A673 (cell line): ENCODE results near the gene TBL2.

Source experiments
- EZH2 ChIP-seq: fragments of 200-600 bp; sonication (generic); IDR thresholded peaks from 2 replicates; pipeline ENCODE4 v1.6.1; 2017; ENCODE audit warnings: borderline replicate concordance, low read depth, mild to moderate bottlenecking, mixed read lengths, antibody characterized with exemption, low read length; ENCODE audit not compliant: poor library complexity, severe bottlenecking
- TF ChIP-seq, protein P1 (sequence below): fragments of 300-800, 200-600 bp; sonication (generic); conservative IDR thresholded peaks from 2 replicates; pipeline ENCODE4 v1.5.1; 2017; ENCODE audit warnings: low read depth, mild to moderate bottlenecking, antibody characterized with exemption, low read length, moderate library complexity, mixed read lengths

DNA sequence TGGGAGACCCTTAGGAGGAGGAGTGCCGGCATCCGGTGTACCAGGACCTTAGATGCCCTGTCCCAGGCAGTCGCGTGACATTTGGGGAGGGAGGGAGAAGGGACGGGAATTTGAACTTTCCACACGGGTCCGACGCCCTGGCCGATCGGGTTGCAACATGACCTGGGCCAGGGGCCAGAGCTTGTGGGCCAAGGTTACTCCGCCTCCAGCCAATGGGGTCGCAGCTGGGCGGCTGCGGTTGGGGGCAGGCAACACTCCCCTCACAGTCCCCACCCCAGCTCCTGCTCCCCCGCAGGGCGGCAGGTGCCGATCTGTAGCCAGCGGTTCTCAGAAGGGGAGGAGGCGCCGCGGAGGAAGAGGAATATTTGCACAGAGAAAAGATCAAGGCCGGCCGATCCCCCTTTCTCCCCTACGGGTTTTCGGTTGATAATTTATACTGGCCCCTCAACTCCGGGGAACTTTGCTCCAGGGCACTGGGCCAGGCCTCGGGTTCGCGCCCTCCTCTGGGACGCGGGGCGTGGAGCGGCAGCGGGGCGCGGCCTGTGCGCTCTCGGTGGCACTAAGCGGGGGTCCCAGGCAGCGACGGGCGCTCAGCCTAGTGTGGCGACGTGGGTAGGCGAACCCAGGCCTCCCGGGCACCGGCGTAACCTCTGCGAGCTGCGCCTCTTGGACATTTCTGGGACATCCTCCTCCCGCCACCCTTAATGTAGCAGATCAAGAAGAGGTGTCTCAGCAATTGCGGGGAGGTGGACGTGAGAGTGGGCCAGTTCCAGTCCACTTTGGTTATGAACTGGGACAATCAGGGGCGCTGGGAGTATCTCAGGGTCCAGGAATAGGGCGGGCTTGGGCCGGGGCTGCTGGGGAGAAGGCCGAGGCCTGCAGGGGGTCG is 44.8 kb upstream of the TBL2 start:
- TF ChIP-seq, protein P1, sequence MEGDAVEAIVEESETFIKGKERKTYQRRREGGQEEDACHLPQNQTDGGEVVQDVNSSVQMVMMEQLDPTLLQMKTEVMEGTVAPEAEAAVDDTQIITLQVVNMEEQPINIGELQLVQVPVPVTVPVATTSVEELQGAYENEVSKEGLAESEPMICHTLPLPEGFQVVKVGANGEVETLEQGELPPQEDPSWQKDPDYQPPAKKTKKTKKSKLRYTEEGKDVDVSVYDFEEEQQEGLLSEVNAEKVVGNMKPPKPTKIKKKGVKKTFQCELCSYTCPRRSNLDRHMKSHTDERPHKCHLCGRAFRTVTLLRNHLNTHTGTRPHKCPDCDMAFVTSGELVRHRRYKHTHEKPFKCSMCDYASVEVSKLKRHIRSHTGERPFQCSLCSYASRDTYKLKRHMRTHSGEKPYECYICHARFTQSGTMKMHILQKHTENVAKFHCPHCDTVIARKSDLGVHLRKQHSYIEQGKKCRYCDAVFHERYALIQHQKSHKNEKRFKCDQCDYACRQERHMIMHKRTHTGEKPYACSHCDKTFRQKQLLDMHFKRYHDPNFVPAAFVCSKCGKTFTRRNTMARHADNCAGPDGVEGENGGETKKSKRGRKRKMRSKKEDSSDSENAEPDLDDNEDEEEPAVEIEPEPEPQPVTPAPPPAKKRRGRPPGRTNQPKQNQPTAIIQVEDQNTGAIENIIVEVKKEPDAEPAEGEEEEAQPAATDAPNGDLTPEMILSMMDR = no peak
- no peak for TF ChIP-seq EZH2
